Mesendoderm (in vitro differentiated cells): Measurements from ENCODE around the gene CYP2D6.

Experiments used
- DNase-seq: peaks from one replicate; pipeline ENCODE4 v3.0.0; 2013
- H2AK5ac ChIP-seq: 2 replicates; pipeline ENCODE4 v1.6.1; 2013; ENCODE audit warnings: low read length, inconsistent platforms
- H2BK120ac ChIP-seq: 2 replicates; pipeline ENCODE4 v1.6.1; 2013; ENCODE audit warnings: low read depth, mild to moderate bottlenecking, low read length, moderate library complexity, mixed read lengths
- H2BK15ac ChIP-seq: replicated peaks from 2 replicates; pipeline ENCODE4 v1.6.1; 2013; ENCODE audit warnings: low read depth, mild to moderate bottlenecking, moderate library complexity
- H2BK5ac ChIP-seq: 2 replicates; pipeline ENCODE4 v1.6.1; 2013; ENCODE audit warnings: low read length, inconsistent platforms
- H3K18ac ChIP-seq: 2 replicates; pipeline ENCODE4 v1.6.1; 2013; ENCODE audit warnings: mild to moderate bottlenecking, low read length, mixed read lengths
- H3K23ac ChIP-seq: one replicate; pipeline ENCODE4 v1.6.1; 2013; ENCODE audit warnings: low read length
- H3K27ac ChIP-seq: 2 replicates; pipeline ENCODE4 v1.5.1; 2013; ENCODE audit warnings: low read depth, mild to moderate bottlenecking, inconsistent platforms, low read length, moderate library complexity
- H3K27me3 ChIP-seq: 2 replicates; pipeline ENCODE4 v1.6.1; 2013; ENCODE audit warnings: low read length, control low read depth, mild to moderate bottlenecking, inconsistent platforms; ENCODE audit not compliant: insufficient read depth, poor library complexity
- H3K36me3 ChIP-seq: 2 replicates; pipeline ENCODE4 v1.6.1; 2013; ENCODE audit warnings: low read length, inconsistent platforms; ENCODE audit not compliant: control insufficient read depth, insufficient read depth
- H3K4ac ChIP-seq: one replicate; pipeline ENCODE4 v1.6.1; 2013; ENCODE audit warnings: low read depth, mild to moderate bottlenecking, low read length, moderate library complexity
- H3K4me1 ChIP-seq: 2 replicates; pipeline ENCODE4 v1.6.1; 2013; ENCODE audit warnings: low read depth, low read length, inconsistent platforms; ENCODE audit not compliant: control insufficient read depth
- H3K4me2 ChIP-seq: 2 replicates; pipeline ENCODE4 v1.6.1; 2013; ENCODE audit warnings: low read length
- H3K4me3 ChIP-seq: 2 replicates; pipeline ENCODE4 v1.5.1; 2013; ENCODE audit warnings: mild to moderate bottlenecking, low read length
- H3K56ac ChIP-seq: one replicate; pipeline ENCODE4 v1.6.1; 2013; ENCODE audit warnings: low read length
- H3K79me1 ChIP-seq: 2 replicates; pipeline ENCODE4 v1.6.1; 2013; ENCODE audit warnings: low read length, inconsistent platforms
- H3K79me2 ChIP-seq: 2 replicates; pipeline ENCODE4 v1.6.1; 2013; ENCODE audit warnings: mild to moderate bottlenecking, low read length; ENCODE audit not compliant: control insufficient read depth, insufficient read depth
- H3K9ac ChIP-seq: 2 replicates; pipeline ENCODE4 v1.6.1; 2013; ENCODE audit warnings: low read length, inconsistent platforms
- H4K5ac ChIP-seq: one replicate; pipeline ENCODE4 v1.6.1; 2013; ENCODE audit warnings: low read length
- H4K8ac ChIP-seq: one replicate; pipeline ENCODE4 v1.6.1; 2013; ENCODE audit warnings: low read depth, mild to moderate bottlenecking, control low read depth, low read length, moderate library complexity
- WGBS: extraction: QIAGEN DNeasy Blood & Tissue Kit; methylation state at CpG from one replicate; pipeline ENCODE4 v1.1.7; 2013; ENCODE audit warnings: low lambda C conversion rate, missing lambda C conversion rate; ENCODE audit not compliant: insufficient coverage; ENCODE audit errors: extremely low coverage; 5-methylcytosine and 5-hydroxymethylcytosine counted together

The CYP2D6 gene

GRCh38 chr22:42170946-42171345, 40.3 kb upstream of the CYP2D6 start:
- H3K4me2 ChIP-seq: no peak overlapping the region
- no peak overlapping the region for H3K18ac ChIP-seq
- H3K4me3 ChIP-seq: no peak overlapping the region
- no peak overlapping the region for H2BK120ac ChIP-seq
- no peaks in the 10 kb centered on the region for H3K27me3 ChIP-seq
- no peak overlapping the region for H4K5ac ChIP-seq
- no peak overlapping the region for H3K4ac ChIP-seq
- no CpG with 5 or more reads among the region's 5 CpGs for WGBS
- peaks cover 22% of the 10 kb centered on the region for H3K4me1 ChIP-seq
- no peak overlapping the region for H3K9ac ChIP-seq
- no peak overlapping the region for H3K27ac ChIP-seq
- H2BK15ac ChIP-seq: no peak overlapping the region
- H3K56ac ChIP-seq: no peak overlapping the region
- no peaks in the 10 kb centered on the region for H3K36me3 ChIP-seq
- H4K8ac ChIP-seq: no peak overlapping the region
- peaks cover 5% of the 10 kb centered on the region for H3K79me2 ChIP-seq
- H3K23ac ChIP-seq: no peak overlapping the region
- no peak for DNase-seq
- H2BK5ac ChIP-seq: no peak overlapping the region
- H2AK5ac ChIP-seq: no peak overlapping the region
- peaks cover 18% of the 10 kb centered on the region for H3K79me1 ChIP-seq

GRCh38 chr22:42169055-42169469, 38.5 kb upstream of the CYP2D6 start:
- H3K79me1 ChIP-seq: peaks cover 18% of the 10 kb centered on the region
- no peak overlapping the region for H2AK5ac ChIP-seq
- H3K4ac ChIP-seq: no peak overlapping the region
- no peak overlapping the region for H3K27ac ChIP-seq
- no peak overlapping the region for H3K56ac ChIP-seq
- H3K4me1 ChIP-seq: peaks cover 22% of the 10 kb centered on the region
- H3K9ac ChIP-seq: no peak overlapping the region
- no peak overlapping the region for H3K23ac ChIP-seq
- no peak overlapping the region for H2BK5ac ChIP-seq
- H2BK120ac ChIP-seq: no peak overlapping the region
- WGBS: no CpG with 5 or more reads among the region's 7 CpGs
- no peak overlapping the region for H3K18ac ChIP-seq
- no peak overlapping the region for H3K4me2 ChIP-seq
- H4K8ac ChIP-seq: no peak overlapping the region
- H3K4me3 ChIP-seq: no peak overlapping the region
- no peaks in the 10 kb centered on the region for H3K36me3 ChIP-seq
- H4K5ac ChIP-seq: no peak overlapping the region
- H3K27me3 ChIP-seq: no peaks in the 10 kb centered on the region
- H2BK15ac ChIP-seq: no peak overlapping the region
- peaks cover 5% of the 10 kb centered on the region for H3K79me2 ChIP-seq
- peak; percentile 85 for DNase-seq

DNA sequence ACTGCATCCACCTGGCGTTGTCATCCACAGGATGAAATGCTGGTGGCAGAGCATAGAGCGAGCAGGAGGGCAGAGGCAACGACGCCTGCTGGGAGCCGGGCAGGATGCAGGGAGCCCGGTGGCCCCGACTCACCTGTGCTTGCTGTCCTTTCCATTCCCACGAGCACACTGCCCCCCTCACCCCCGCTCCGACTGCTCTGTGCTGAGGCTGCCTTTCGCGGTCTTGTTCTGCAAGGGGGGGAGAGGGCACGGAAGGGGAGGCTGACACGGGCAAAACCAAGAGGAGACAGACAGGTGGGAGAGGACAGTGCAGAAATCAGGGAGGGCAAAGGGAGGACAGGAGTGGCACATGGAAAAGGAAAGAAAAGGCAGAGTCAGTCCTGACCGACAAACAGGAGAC, 37.9 kb upstream of the CYP2D6 start:
- H3K56ac ChIP-seq: peak overlapping the region; percentile 30
- no peak overlapping the region for H3K18ac ChIP-seq
- H3K9ac ChIP-seq: no peak overlapping the region
- H2BK120ac ChIP-seq: no peak overlapping the region
- H3K36me3 ChIP-seq: no peaks in the 10 kb centered on the region
- no peak overlapping the region for H2BK5ac ChIP-seq
- no peak overlapping the region for H3K23ac ChIP-seq
- peaks cover 5% of the 10 kb centered on the region for H3K79me2 ChIP-seq
- H3K4me1 ChIP-seq: peaks cover 20% of the 10 kb centered on the region
- no peak overlapping the region for H4K8ac ChIP-seq
- H2BK15ac ChIP-seq: no peak overlapping the region
- H4K5ac ChIP-seq: no peak overlapping the region
- WGBS: no CpG with 5 or more reads among the region's 15 CpGs
- peaks cover 18% of the 10 kb centered on the region for H3K79me1 ChIP-seq
- no peak overlapping the region for H3K4me3 ChIP-seq
- no peak overlapping the region for H2AK5ac ChIP-seq
- H3K4me2 ChIP-seq: no peak overlapping the region
- H3K27me3 ChIP-seq: no peaks in the 10 kb centered on the region
- no peak overlapping the region for H3K27ac ChIP-seq
- no peak overlapping the region for H3K4ac ChIP-seq
- no peak for DNase-seq

DNA sequence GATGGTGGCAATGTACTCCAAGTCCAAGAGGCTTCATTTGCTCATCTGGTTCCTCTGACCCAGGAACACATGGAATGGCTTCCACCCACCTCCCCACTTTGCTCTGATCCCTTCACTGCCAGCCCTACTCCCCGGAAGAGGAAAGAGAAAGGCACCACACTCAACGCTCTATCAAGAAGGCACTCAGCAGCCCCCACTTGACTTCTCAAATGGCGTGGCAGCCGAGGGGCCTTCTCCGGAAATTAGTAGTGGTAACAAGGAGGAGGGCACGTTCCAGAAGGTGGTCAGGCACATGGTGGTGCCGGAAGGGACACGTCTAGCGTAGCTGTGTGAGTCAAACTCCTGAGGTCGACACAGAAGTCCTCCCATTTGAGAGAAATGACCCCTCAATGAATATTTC, 36.5 kb upstream of the CYP2D6 start:
- peaks cover 16% of the 10 kb centered on the region for H3K79me1 ChIP-seq
- WGBS: no CpG with 5 or more reads among the region's 10 CpGs
- H4K8ac ChIP-seq: no peak overlapping the region
- DNase-seq: no peak
- H3K4me2 ChIP-seq: no peak overlapping the region
- peaks cover 11% of the 10 kb centered on the region for H3K4me1 ChIP-seq
- no peak overlapping the region for H3K4ac ChIP-seq
- no peak overlapping the region for H2AK5ac ChIP-seq
- peaks cover 5% of the 10 kb centered on the region for H3K79me2 ChIP-seq
- H3K9ac ChIP-seq: no peak overlapping the region
- H2BK15ac ChIP-seq: no peak overlapping the region
- no peaks in the 10 kb centered on the region for H3K36me3 ChIP-seq
- H2BK5ac ChIP-seq: no peak overlapping the region
- H3K23ac ChIP-seq: no peak overlapping the region
- no peak overlapping the region for H3K18ac ChIP-seq
- no peak overlapping the region for H3K27ac ChIP-seq
- no peak overlapping the region for H4K5ac ChIP-seq
- no peak overlapping the region for H3K4me3 ChIP-seq
- H3K56ac ChIP-seq: no peak overlapping the region
- H3K27me3 ChIP-seq: no peaks in the 10 kb centered on the region
- no peak overlapping the region for H2BK120ac ChIP-seq

DNA sequence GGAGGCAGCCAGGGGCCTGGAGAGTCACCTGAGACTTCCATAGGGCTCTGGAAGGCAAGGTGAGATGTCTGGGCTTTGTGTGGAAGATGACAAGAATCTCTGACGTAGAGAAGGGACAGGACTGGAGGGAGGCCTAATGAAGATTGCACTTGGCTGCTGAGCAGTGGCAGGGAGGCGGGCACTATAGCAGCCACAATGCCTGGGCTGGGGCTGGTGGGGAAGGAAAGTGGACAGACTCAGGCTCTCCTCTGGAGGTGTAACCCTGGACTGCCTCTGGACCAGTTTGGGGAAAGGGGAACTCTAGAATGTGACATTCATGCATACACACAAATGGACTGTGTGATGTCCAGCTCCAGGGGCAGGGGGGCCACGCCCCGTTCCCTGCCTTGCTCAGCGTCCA, 34.3 kb upstream of the CYP2D6 start:
- Histone ChIP-seq H3K56ac (no peak overlapping the region), H3K23ac (no peak overlapping the region), H3K36me3 (no peaks in the 10 kb centered on the region), H3K4ac (no peak overlapping the region), H3K79me1 (peaks cover 8% of the 10 kb centered on the region), H3K18ac (no peak overlapping the region), H3K27me3 (no peaks in the 10 kb centered on the region), H4K5ac (no peak overlapping the region), H3K4me1 (no peaks in the 10 kb centered on the region), H3K79me2 (no peaks in the 10 kb centered on the region), H3K4me2 (no peak overlapping the region), H4K8ac (no peak overlapping the region), H3K27ac (no peak overlapping the region), H3K9ac (no peak overlapping the region), H2AK5ac (no peak overlapping the region), H2BK120ac (no peak overlapping the region), H2BK5ac (no peak overlapping the region), H3K4me3 (no peak overlapping the region), H2BK15ac (no peak overlapping the region)
- WGBS: no CpG with 5 or more reads among the region's 5 CpGs
- no peak for DNase-seq

DNA sequence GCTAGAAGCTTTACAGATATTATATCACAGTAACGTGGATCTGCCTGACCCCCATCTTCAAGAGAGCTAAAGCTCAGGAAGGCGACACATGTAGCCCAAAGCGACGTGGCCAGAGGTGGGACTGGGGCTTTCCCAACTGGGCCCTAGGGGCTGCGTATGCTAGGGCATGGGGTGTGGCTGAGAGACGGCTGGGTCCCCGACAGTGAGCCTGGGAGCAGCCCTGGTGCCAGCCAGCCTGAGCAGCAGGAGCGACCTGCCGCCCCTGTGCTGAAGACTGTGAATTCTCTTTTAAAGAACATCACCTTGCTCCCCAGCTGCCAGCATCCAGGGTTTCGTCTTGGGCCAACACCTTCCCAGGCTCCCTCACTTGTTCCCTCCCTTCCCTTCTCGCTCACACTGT, 32.9 kb upstream of the CYP2D6 start:
- Histone ChIP-seq H3K23ac (no peak overlapping the region), H2BK120ac (no peak overlapping the region), H4K5ac (no peak overlapping the region), H3K9ac (no peak overlapping the region), H2BK15ac (no peak overlapping the region), H3K36me3 (no peaks in the 10 kb centered on the region), H3K27ac (no peak overlapping the region), H3K18ac (no peak overlapping the region), H3K79me1 (peaks cover 3% of the 10 kb centered on the region), H4K8ac (no peak overlapping the region), H3K56ac (no peak overlapping the region), H3K27me3 (no peaks in the 10 kb centered on the region), H3K4ac (no peak overlapping the region), H2AK5ac (no peak overlapping the region), H3K4me3 (no peak overlapping the region), H3K4me2 (no peak overlapping the region), H3K79me2 (no peaks in the 10 kb centered on the region), H2BK5ac (no peak overlapping the region), H3K4me1 (no peaks in the 10 kb centered on the region)
- no peak for DNase-seq
- no CpG with 5 or more reads among the region's 11 CpGs for WGBS
